GM18873 (cell line): Measurements from ENCODE around the gene GPNMB.

Experiments used
- ATAC-seq: cut with Tn5 transposase; IDR thresholded peaks from one replicate; pipeline ENCODE4 v1.9.1; 2021; ENCODE audit warnings: mild to moderate bottlenecking, moderate library complexity, moderate number of reproducible peaks; ENCODE audit not compliant: unreplicated experiment, low FRiP score

Gene GPNMB

GRCh38 chr7:23267357-23267756 is 20.8 kb downstream of the GPNMB start:
- ATAC-seq, result no peak

DNA sequence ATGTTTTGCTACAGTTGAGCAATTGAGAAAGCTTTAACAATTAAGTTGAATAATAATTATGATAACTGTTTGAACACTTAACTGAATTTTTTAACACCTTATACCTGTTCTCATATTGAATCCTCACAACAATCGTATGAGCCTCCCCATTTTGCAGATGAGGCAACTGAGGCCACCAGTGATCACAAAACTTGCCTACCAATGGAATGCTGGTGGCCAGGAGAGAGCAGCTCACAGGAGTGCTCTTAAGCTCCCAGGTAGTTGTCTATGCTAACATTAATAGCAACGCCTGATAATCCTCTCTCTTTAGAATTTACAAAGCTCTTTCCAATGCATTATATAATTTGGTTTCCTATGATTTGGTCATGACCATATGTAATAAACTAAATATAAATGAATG is 21.6 kb downstream of the GPNMB start:
- no peak for ATAC-seq

- ATAC-seq, result no peak
Observed at GRCh38 chr7:23268746-23269145, 22.2 kb downstream of the GPNMB start.

GRCh38 chr7:23272275-23272674 is 25.7 kb downstream of the GPNMB start:
- no peak for ATAC-seq

- ATAC-seq, result peak; percentile 90
Observed at GRCh38 chr7:23273141-23273599, 26.6 kb downstream of the GPNMB start.

GRCh38 chr7:23275912-23276311 is 29.3 kb downstream of the GPNMB start:
- ATAC-seq, result no peak

DNA sequence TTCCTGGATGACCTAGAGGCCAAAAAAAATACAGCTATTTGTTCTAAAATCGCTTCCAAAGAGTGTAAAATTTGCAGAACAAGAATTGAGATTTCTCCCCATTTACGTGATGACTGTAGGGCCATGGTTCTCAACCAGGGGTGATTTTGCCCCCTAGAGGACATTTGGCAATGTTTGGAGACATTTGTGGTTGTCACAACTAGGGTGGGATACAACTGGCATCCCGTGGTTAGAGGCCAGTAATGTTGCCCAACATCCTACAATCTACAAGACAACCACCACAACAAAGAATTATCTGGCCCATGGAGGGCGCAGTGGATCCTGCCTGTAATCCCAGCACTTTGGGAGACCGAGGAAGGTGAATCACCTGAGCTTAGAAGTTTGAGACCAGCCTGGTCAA is 29.8 kb downstream of the GPNMB start:
- no peak for ATAC-seq

- no peak for ATAC-seq
Observed at GRCh38 chr7:23276947-23277346, 30.4 kb downstream of the GPNMB start.

GRCh38 chr7:23277359-23277989 is 30.9 kb downstream of the GPNMB start:
- no peak for ATAC-seq

DNA sequence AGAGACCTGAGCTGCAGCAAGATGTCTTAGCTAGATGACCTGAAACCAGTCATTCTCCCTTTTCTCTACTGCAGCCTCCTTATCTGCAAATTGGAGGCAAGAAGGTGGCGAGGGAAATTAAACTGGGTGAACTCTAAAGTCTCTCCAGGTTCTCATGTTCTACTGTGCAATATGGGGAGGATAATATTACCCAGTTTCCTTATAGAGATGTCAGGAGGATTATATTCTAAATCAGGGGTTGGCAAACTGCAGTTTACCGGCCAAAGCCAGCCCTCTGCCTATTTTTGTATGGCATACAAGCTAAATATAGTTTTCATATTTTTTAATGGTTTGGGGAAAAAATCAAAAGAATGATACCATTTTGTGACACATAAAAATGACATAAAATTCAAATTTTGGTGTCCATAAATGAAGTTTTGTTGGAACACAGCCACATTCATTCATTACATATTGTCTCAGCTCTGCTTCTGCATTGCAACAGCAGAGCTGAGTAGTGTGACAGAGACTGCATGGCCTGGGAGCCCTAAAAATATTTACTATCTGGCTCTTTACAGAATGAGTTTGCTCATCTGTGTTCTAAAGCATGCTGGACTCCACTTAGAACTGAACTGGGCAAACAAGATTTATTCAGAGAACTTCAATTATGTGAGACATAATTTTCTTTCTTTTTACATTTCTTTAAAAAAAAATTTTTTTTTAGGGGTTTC is 33.4 kb downstream of the GPNMB start:
- ATAC-seq, result no peak

- ATAC-seq, result no peak
Observed at GRCh38 chr7:23283086-23283485, 36.5 kb downstream of the GPNMB start.

DNA sequence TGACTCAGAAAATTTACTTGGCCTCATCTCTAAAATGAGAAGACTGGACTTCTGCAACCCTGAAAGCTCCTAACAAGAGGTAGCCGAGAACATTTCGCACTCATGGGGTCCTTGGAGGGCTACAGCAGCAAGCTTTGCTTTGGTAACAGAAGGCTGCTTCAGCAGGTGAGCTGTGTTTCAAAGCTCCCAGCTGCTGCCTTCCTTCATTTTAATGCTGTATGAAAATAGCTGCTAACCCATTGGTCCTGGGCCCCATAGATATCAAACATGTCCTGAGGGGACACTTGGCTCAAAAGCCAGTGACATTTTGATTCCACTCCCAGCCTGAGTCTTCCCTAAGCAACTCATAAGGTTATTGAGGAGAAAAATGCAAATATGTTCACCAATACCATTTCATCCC is 38.3 kb downstream of the GPNMB start:
- no peak for ATAC-seq

GRCh38 chr7:23285657-23286646 is 39.4 kb downstream of the GPNMB start:
- ATAC-seq, result no peak

DNA sequence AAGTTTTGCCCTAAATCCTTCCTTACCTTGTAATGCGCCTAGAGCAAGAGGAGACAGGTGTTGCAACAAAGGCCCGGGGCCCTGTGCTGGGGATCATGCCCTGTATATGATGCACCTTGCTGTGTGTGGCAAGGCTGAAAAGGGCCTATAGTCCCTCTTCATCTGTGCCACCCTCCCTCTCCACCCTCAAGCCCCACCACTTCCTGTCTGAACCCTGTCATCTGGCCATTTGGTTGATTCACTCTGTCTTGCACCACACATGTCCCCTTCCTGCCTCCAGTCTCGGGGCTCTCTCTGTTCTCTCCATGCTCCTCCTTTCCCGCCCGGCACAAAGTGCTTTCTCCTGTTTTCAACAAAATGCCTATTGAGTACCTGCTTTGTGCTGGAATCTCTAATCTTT is 41.0 kb downstream of the GPNMB start:
- no peak for ATAC-seq

DNA sequence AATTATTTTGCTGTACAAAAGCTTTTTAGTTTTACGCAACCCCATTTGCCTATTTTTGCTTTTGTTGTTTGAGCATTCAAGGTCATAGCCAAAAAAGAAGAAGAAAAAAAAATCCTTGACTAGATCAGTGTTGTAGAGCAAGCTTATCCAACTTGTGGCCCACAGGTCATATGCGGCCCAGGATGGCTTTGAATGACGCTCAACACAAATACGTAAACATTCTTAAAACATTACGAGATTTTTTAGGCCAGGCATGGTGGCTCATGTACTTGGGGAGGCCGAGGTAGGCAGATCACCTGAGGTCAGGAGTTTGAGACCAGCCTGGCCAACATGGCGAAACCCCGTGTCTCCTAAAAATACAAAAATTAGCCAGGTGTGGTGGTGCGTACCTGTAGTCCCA is 44.4 kb downstream of the GPNMB start:
- ATAC-seq, result no peak

GRCh38 chr7:23291957-23292560 is 45.5 kb downstream of the GPNMB start:
- ATAC-seq, result no peak

DNA sequence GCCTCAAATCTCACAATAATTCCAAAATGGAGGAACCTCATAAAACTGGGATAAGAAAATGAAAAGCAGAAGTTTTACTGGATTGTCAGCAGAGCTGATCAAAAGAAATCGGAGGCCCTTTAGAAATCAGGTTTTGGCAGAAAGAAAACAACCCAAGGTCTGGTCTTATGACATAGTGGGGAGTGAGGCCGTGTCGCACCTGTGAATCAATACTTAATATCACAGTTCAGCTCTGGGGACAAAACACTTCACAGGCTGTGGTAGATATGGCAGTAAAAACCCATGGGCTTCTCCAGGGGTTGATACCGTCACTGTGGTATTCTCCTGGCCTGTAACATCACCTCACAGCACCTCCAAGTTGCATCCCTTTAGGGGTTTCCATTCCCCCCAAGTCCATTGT is 46.0 kb downstream of the GPNMB start:
- no peak for ATAC-seq

GRCh38 chr7:23293500-23294073 is 47.0 kb downstream of the GPNMB start:
- no peak for ATAC-seq

GRCh38 chr7:23294549-23295400 is 48.2 kb downstream of the GPNMB start:
- ATAC-seq, result no peak

- no peak for ATAC-seq
Observed at GRCh38 chr7:23295401-23295697, 48.8 kb downstream of the GPNMB start.
